H9 (cell line): ENCODE results near the gene GOLT1A. TPM values are rescaled to one million over a fixed set of nuclear protein-coding genes. Genes with fewer than 3 reads are reported as not detected.

Experiments used
- DNase-seq: peaks from one replicate; pipeline ENCODE4 v3.0.0-alpha.2; 2017
- H2AFZ ChIP-seq: one replicate; pipeline ENCODE4 v1.6.1; 2013; ENCODE audit warnings: mild to moderate bottlenecking, low read length, control low read depth, moderate library complexity
- H2AK5ac ChIP-seq: 2 replicates; pipeline ENCODE4 v1.6.1; 2013; ENCODE audit warnings: low read length, control low read depth, mixed read lengths; ENCODE audit not compliant: insufficient read length
- H2BK120ac ChIP-seq: one replicate; pipeline ENCODE4 v1.6.1; 2013; ENCODE audit warnings: low read depth, mild to moderate bottlenecking, low read length, control low read depth, inconsistent platforms; ENCODE audit not compliant: poor library complexity, severe bottlenecking
- H2BK12ac ChIP-seq: 2 replicates; pipeline ENCODE4 v1.6.1; 2013; ENCODE audit warnings: low read length, control low read depth, mixed read lengths, low read depth; ENCODE audit not compliant: insufficient read length
- H2BK15ac ChIP-seq: 2 replicates; pipeline ENCODE4 v1.6.1; 2013; ENCODE audit warnings: low read depth, low read length, control low read depth
- H2BK20ac ChIP-seq: one replicate; pipeline ENCODE4 v1.6.1; 2013; ENCODE audit warnings: low read depth, mild to moderate bottlenecking, low read length, control low read depth, inconsistent platforms; ENCODE audit not compliant: poor library complexity, severe bottlenecking
- H2BK5ac ChIP-seq: 2 replicates; pipeline ENCODE4 v1.6.1; 2013; ENCODE audit warnings: low read length, control low read depth, mixed read lengths; ENCODE audit not compliant: insufficient read length
- H3K14ac ChIP-seq: 2 replicates; pipeline ENCODE4 v1.6.1; 2013; ENCODE audit warnings: low read length, control low read depth; ENCODE audit not compliant: insufficient read depth
- H3K18ac ChIP-seq: 2 replicates; pipeline ENCODE4 v1.6.1; 2013; ENCODE audit warnings: low read depth, mild to moderate bottlenecking, mixed read lengths, low read length, control low read depth; ENCODE audit not compliant: insufficient read length
- H3K23ac ChIP-seq: 2 replicates; pipeline ENCODE4 v1.6.1; 2013; ENCODE audit warnings: low read length, control low read depth, mixed read lengths, low read depth; ENCODE audit not compliant: insufficient read length
- H3K23me2 ChIP-seq: 2 replicates; pipeline ENCODE4 v1.6.1; 2013; ENCODE audit warnings: low read depth, mild to moderate bottlenecking, mixed read lengths, low read length, control low read depth; ENCODE audit not compliant: insufficient read length, poor library complexity, severe bottlenecking
- H3K27ac ChIP-seq: 2 replicates; pipeline ENCODE4 v1.5.1; 2013; ENCODE audit warnings: low read length, control low read depth, mixed read lengths, low read depth; ENCODE audit not compliant: insufficient read length
- H3K27me3 ChIP-seq: 2 replicates; pipeline ENCODE4 v1.6.1; 2013; ENCODE audit warnings: low read length, control low read depth, inconsistent platforms; ENCODE audit not compliant: insufficient read depth
- H3K4ac ChIP-seq: 2 replicates; pipeline ENCODE4 v1.6.1; 2013; ENCODE audit warnings: low read depth, mild to moderate bottlenecking, control low read depth, inconsistent platforms, low read length, moderate library complexity
- H3K4me1 ChIP-seq: 2 replicates; pipeline ENCODE4 v1.6.1; 2013; ENCODE audit warnings: low read length, control low read depth, inconsistent platforms; ENCODE audit not compliant: insufficient read depth
- H3K4me2 ChIP-seq: 2 replicates; pipeline ENCODE4 v1.6.1; 2013; ENCODE audit warnings: low read length, control low read depth, mixed read lengths; ENCODE audit not compliant: insufficient read length, insufficient read depth
- H3K56ac ChIP-seq: 2 replicates; pipeline ENCODE4 v1.6.1; 2013; ENCODE audit warnings: low read depth, mild to moderate bottlenecking, mixed read lengths, low read length, control low read depth; ENCODE audit not compliant: insufficient read length
- H3K79me1 ChIP-seq: 2 replicates; pipeline ENCODE4 v1.6.1; 2013; ENCODE audit warnings: low read depth, mild to moderate bottlenecking, moderate library complexity, low read length, control low read depth, inconsistent platforms; ENCODE audit not compliant: insufficient read depth, poor library complexity, severe bottlenecking
- H3K79me2 ChIP-seq: 2 replicates; pipeline ENCODE4 v1.6.1; 2013; ENCODE audit warnings: low read length, control low read depth, inconsistent platforms; ENCODE audit not compliant: insufficient read depth
- H3K9ac ChIP-seq: 2 replicates; pipeline ENCODE4 v1.6.1; 2013; ENCODE audit warnings: low read length, control low read depth, mixed read lengths; ENCODE audit not compliant: insufficient read length; ENCODE audit errors: extremely low read depth
- H3K9me3 ChIP-seq: one replicate; pipeline ENCODE4 v1.6.1; 2013; ENCODE audit warnings: low read depth, low read length, inconsistent platforms; ENCODE audit not compliant: control insufficient read depth
- H3T11ph ChIP-seq: one replicate; pipeline ENCODE4 v1.6.1; 2013; ENCODE audit warnings: mild to moderate bottlenecking, low read length, control low read depth, inconsistent platforms
- H4K20me1 ChIP-seq: one replicate; pipeline ENCODE4 v1.6.1; 2013; ENCODE audit not compliant: control insufficient read depth, insufficient read length, insufficient read depth
- H4K5ac ChIP-seq: 2 replicates; pipeline ENCODE4 v1.6.1; 2013; ENCODE audit warnings: low read depth, mild to moderate bottlenecking, mixed read lengths, low read length, control low read depth; ENCODE audit not compliant: insufficient read length
- H4K8ac ChIP-seq: replicated peaks from 2 replicates; pipeline ENCODE4 v1.6.1; 2013; ENCODE audit warnings: low read length, control low read depth, mixed read lengths, low read depth; ENCODE audit not compliant: insufficient read length
- H4K91ac ChIP-seq: 2 replicates; pipeline ENCODE4 v1.6.1; 2013; ENCODE audit warnings: low read depth, mild to moderate bottlenecking, moderate library complexity, mixed read lengths, low read length, control low read depth; ENCODE audit not compliant: insufficient read length
- H3K27ac Mint-ChIP-seq, 3 experiments: 2 replicates in 2 of 3; 3 replicates in 1 of 3; pipeline ENCODE4 v1.8.0; 2020 to 2021; ENCODE audit warnings: mixed read lengths in 3 of 3, mild to moderate bottlenecking in 1 of 3, moderate library complexity in 1 of 3
- H3K27me3 Mint-ChIP-seq: 2 replicates; pipeline ENCODE4 v1.8.0; 2021; ENCODE audit warnings: low read depth, mild to moderate bottlenecking, moderate library complexity, mixed read lengths
- H3K36me3 Mint-ChIP-seq, 3 experiments: 2 replicates in 2 of 3; 3 replicates in 1 of 3; pipeline ENCODE4 v1.8.0; 2020 to 2021; ENCODE audit warnings: low read depth in 3 of 3, mixed read lengths in 3 of 3; ENCODE audit not compliant: insufficient read depth in 1 of 3
- H3K4me1 Mint-ChIP-seq, 2 experiments: 2 replicates each; pipeline ENCODE4 v1.8.0; 2020; ENCODE audit warnings: mixed read lengths in 2 of 2
- H3K4me3 Mint-ChIP-seq, 2 experiments: 2 replicates in 1 of 2; 3 replicates in 1 of 2; pipeline ENCODE4 v1.8.0; 2020 to 2021; ENCODE audit warnings: mild to moderate bottlenecking in 2 of 2, mixed read lengths in 2 of 2, moderate library complexity in 1 of 2
- H3K9me3 Mint-ChIP-seq, 2 experiments: 2 replicates in 1 of 2; 3 replicates in 1 of 2; pipeline ENCODE4 v1.8.0; 2020; ENCODE audit warnings: mild to moderate bottlenecking in 2 of 2, mixed read lengths in 2 of 2, moderate library complexity in 1 of 2
- CTCF ChIP-seq: fragments of 200-600 bp; sonication (generic); conservative IDR thresholded peaks from 3 replicates; pipeline ENCODE4 v1.8.0; 2021; ENCODE audit warnings: antibody characterized with exemption, mild to moderate bottlenecking
- WGBS: extraction: QIAGEN DNeasy Blood & Tissue Kit; methylation state at CpG from one replicate; pipeline ENCODE4 v1.1.7; 2013; ENCODE audit warnings: missing lambda C conversion rate, low lambda C conversion rate, mixed read lengths; ENCODE audit not compliant: insufficient read length; ENCODE audit errors: extremely low coverage; 5-methylcytosine and 5-hydroxymethylcytosine counted together
- total RNA-seq: library from RNA; stranded (reverse); gene quantifications from 2 replicates; pipeline ENCODE4 v1.2.1, GENCODE V29; 2021

Gene GOLT1A
- total RNA-seq, 1 experiment from 2014 or later = 4.2 TPM

- Histone ChIP-seq H2AK5ac (no peak overlapping the region), H3K4ac (no peak overlapping the region), H3K9ac (no peak overlapping the region), H4K91ac (no peak overlapping the region), H3K27ac (no peak overlapping the region), H2BK20ac (no peak overlapping the region), H3K4me2 (no peak overlapping the region), H3K4me1 (no peaks in the 10 kb centered on the region; the same call in 1 of the 2 replicates), H4K8ac (no peak overlapping the region), H3K27me3 (no peaks in the 10 kb centered on the region), H3K23ac (no peak overlapping the region), H2BK15ac (no peak overlapping the region), H4K5ac (no peak overlapping the region), H3K79me1 (no peaks in the 10 kb centered on the region), H3K23me2 (no peaks in the 10 kb centered on the region), H2BK5ac (no peak overlapping the region), H4K20me1 (no peaks in the 10 kb centered on the region), H3K18ac (no peak overlapping the region), H3K9me3 (no peaks in the 10 kb centered on the region), H3K79me2 (no peaks in the 10 kb centered on the region), H3T11ph (no peak overlapping the region), H2AFZ (no peak overlapping the region), H3K14ac (no peak overlapping the region), H2BK12ac (no peak overlapping the region), H3K56ac (no peak overlapping the region), H2BK120ac (no peak overlapping the region)
- no CpG with 5 or more reads among the region's 9 CpGs for WGBS
- no peak overlapping the region for H3K4me3 Mint-ChIP-seq
- TF ChIP-seq CTCF = no peak
- H3K4me1 Mint-ChIP-seq = peaks cover 14 to 17% of the 10 kb centered on the region in 2 experiments
- no peaks in the 10 kb centered on the region; a peak in 1 of 7 replicates for H3K36me3 Mint-ChIP-seq
- peaks cover 0 to 5% of the 10 kb centered on the region in 2 experiments; a peak in 1 of 5 replicates for H3K9me3 Mint-ChIP-seq
- DNase-seq = no peak
- H3K27ac Mint-ChIP-seq = no peak overlapping the region
- H3K27me3 Mint-ChIP-seq = peaks cover 5% of the 10 kb centered on the region
Observed at GRCh38 chr1:204199579-204199978, 14.2 kb downstream of the GOLT1A start.
